ENCODE measurements around the gene PHF20. TPM values are rescaled to one million over a fixed set of nuclear protein-coding genes. Genes with fewer than 3 reads are reported as not detected.

Gene PHF20
- total RNA-seq, 4 donors from 2014 or later: 30.5 to 53.3 (median 33.4) TPM

- intact Hi-C loops (cut with DNase I; ENCODE audit: low total_unique reads): no loop called here
- TF ChIP-seq CTCF (IDR thresholded peaks at IDR 0.05): no peak
- TF ChIP-seq POLR2A (IDR thresholded peaks at IDR 0.05): no peak
- WGBS, 2 donors: 60 to 67% methylated on average over 4 of the region's 4 CpGs
- DNase-seq (ENCODE audit: low spot score in 2 of 2): no peak
- no peak overlapping the region for H3K4me3 ChIP-seq (ENCODE audit: low read depth, poor library complexity, severe bottlenecking)
Observed at GRCh38 chr20:35792740-35793139, 20.9 kb downstream of the PHF20 start.

- no peak for TF ChIP-seq CTCF (IDR thresholded peaks at IDR 0.05)
- TF ChIP-seq POLR2A (IDR thresholded peaks at IDR 0.05): no peak
- intact Hi-C loops (cut with DNase I; ENCODE audit: low total_unique reads): no loop called here
- no peak overlapping the region for H3K4me3 ChIP-seq (ENCODE audit: low read depth, poor library complexity, severe bottlenecking)
- WGBS, 2 donors: 58 to 69% methylated on average over 2 of the region's 2 CpGs
- DNase-seq (ENCODE audit: low spot score in 2 of 2): no peak
Observed at GRCh38 chr20:35796571-35796970, 24.8 kb downstream of the PHF20 start.

- DNase-seq (ENCODE audit: low spot score in 2 of 2): no peak
- no peak overlapping the region for H3K4me3 ChIP-seq (ENCODE audit: low read depth, poor library complexity, severe bottlenecking)
- WGBS, 2 donors: 59 to 76% methylated on average over 1 of the region's 1 CpG
- intact Hi-C loops (cut with DNase I; ENCODE audit: low total_unique reads): no loop called here
- TF ChIP-seq CTCF (IDR thresholded peaks at IDR 0.05) (no peak), POLR2A (IDR thresholded peaks at IDR 0.05) (no peak)
Observed at GRCh38 chr20:35801865-35802264, 30.1 kb downstream of the PHF20 start.

- no peak overlapping the region for H3K4me3 ChIP-seq (ENCODE audit: low read depth, poor library complexity, severe bottlenecking)
- TF ChIP-seq POLR2A (IDR thresholded peaks at IDR 0.05): no peak
- TF ChIP-seq CTCF (IDR thresholded peaks at IDR 0.05): no peak
- intact Hi-C loops (cut with DNase I; ENCODE audit: low total_unique reads): no loop called here
- DNase-seq (ENCODE audit: low spot score in 2 of 2): no peak
- 77 to 80% methylated on average over 3 of the region's 3 CpGs for WGBS, 2 donors
Observed at GRCh38 chr20:35806075-35806474, 34.3 kb downstream of the PHF20 start.

GRCh38 chr20:35807877-35808276 lies 36.1 kb downstream of the PHF20 start:
- 92 to 93% methylated on average over 2 of the region's 2 CpGs for WGBS, 2 donors
- H3K4me3 ChIP-seq (ENCODE audit: low read depth, poor library complexity, severe bottlenecking): no peak overlapping the region
- intact Hi-C loops (cut with DNase I; ENCODE audit: low total_unique reads): no loop called here
- TF ChIP-seq POLR2A (IDR thresholded peaks at IDR 0.05): no peak
- TF ChIP-seq CTCF (IDR thresholded peaks at IDR 0.05): no peak
- no peak for DNase-seq (ENCODE audit: low spot score in 2 of 2)

- 64 to 68% methylated on average over 2 of the region's 2 CpGs for WGBS, 2 donors
- TF ChIP-seq POLR2A (IDR thresholded peaks at IDR 0.05): no peak
- no peak for TF ChIP-seq CTCF (IDR thresholded peaks at IDR 0.05)
- intact Hi-C loops (cut with DNase I; ENCODE audit: low total_unique reads): no loop called here
- no peak overlapping the region for H3K4me3 ChIP-seq (ENCODE audit: low read depth, poor library complexity, severe bottlenecking)
- DNase-seq (ENCODE audit: low spot score in 2 of 2): peak in 1 of 2 donors; percentile 21
Observed at GRCh38 chr20:35820715-35821114, 48.9 kb downstream of the PHF20 start.

Measured in lower leg skin (tissue), 4 donors.